Testis (tissue), 2 donors: Measurements from ENCODE around the gene ZNF268.

Experiments used
- POLR2A ChIP-seq: fragments of 450-650 bp; IDR thresholded peaks from one replicate; pipeline ENCODE4 v1.6.1; 2017; ENCODE audit warnings: antibody characterized with exemption, mild to moderate bottlenecking, moderate library complexity
- TF ChIP-seq, protein P1 (sequence below), 3 experiments: fragments of 450-650 bp in 2 of 3; fragments of 200-600 bp in 1 of 3; sonication (generic) in 1 of 3; IDR thresholded peaks; one replicate each; pipeline ENCODE4 v1.5.1; 2016 to 2019; ENCODE audit warnings: antibody characterized with exemption in 3 of 3, mild to moderate bottlenecking in 2 of 3, moderate library complexity in 1 of 3

GRCh38 chr12:133202493-133203343 lies 21.4 kb downstream of the ZNF268 start:
- TF ChIP-seq, protein P1, sequence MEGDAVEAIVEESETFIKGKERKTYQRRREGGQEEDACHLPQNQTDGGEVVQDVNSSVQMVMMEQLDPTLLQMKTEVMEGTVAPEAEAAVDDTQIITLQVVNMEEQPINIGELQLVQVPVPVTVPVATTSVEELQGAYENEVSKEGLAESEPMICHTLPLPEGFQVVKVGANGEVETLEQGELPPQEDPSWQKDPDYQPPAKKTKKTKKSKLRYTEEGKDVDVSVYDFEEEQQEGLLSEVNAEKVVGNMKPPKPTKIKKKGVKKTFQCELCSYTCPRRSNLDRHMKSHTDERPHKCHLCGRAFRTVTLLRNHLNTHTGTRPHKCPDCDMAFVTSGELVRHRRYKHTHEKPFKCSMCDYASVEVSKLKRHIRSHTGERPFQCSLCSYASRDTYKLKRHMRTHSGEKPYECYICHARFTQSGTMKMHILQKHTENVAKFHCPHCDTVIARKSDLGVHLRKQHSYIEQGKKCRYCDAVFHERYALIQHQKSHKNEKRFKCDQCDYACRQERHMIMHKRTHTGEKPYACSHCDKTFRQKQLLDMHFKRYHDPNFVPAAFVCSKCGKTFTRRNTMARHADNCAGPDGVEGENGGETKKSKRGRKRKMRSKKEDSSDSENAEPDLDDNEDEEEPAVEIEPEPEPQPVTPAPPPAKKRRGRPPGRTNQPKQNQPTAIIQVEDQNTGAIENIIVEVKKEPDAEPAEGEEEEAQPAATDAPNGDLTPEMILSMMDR (IDR thresholded peaks at IDR 0.05) = no peak
- TF ChIP-seq POLR2A = no peak
